GM21360 (cell line): ENCODE measurements around the gene SPAG5.
A peak's percentile ranks its signal among the peaks of the same experiment; 100 is the strongest.
"Not testable (repeated sequence)": the region's sequence is repeated elsewhere in the genome, so short reads cannot be mapped to it uniquely, and the experiment has no call there.

ENCODE experiments used
- ATAC-seq: cut with Tn5 transposase; IDR thresholded peaks from one replicate; pipeline ENCODE4 v1.9.1; 2021; ENCODE audit warnings: mild to moderate bottlenecking, moderate library complexity; ENCODE audit not compliant: unreplicated experiment

The SPAG5 gene

GRCh38 chr17:28610376-28610775 is 11.6 kb upstream of the SPAG5 start:
- no peak for ATAC-seq

- ATAC-seq: not testable (repeated sequence)
Observed at GRCh38 chr17:28604031-28604430, 5.2 kb upstream of the SPAG5 start.

GRCh38 chr17:28599311-28600184 is 723 bp upstream of the SPAG5 start:
- ATAC-seq: peak; percentile 39

GRCh38 chr17:28598389-28598788 is 436 bp downstream of the SPAG5 start:
- ATAC-seq: peak; percentile 4

- ATAC-seq: no peak
Observed at GRCh38 chr17:28597606-28598383, 1.0 kb downstream of the SPAG5 start.

- no peak for ATAC-seq
Observed at GRCh38 chr17:28592260-28592659, 6.6 kb downstream of the SPAG5 start.

GRCh38 chr17:28585851-28586250 is 13.0 kb downstream of the SPAG5 start:
- no peak for ATAC-seq

- no peak for ATAC-seq
Observed at GRCh38 chr17:28584434-28584833, 14.4 kb downstream of the SPAG5 start.

GRCh38 chr17:28582513-28582912 is 16.3 kb downstream of the SPAG5 start:
- no peak for ATAC-seq

GRCh38 chr17:28580959-28581358 is 17.9 kb downstream of the SPAG5 start:
- no peak for ATAC-seq

- ATAC-seq: no peak
Observed at GRCh38 chr17:28579526-28579925, 19.3 kb downstream of the SPAG5 start.

GRCh38 chr17:28578246-28579195 is 20.3 kb downstream of the SPAG5 start:
- ATAC-seq: no peak

GRCh38 chr17:28577466-28577824 is 21.4 kb downstream of the SPAG5 start:
- no peak for ATAC-seq

- peak; percentile 75 for ATAC-seq
Observed at GRCh38 chr17:28576758-28577465, 21.9 kb downstream of the SPAG5 start, which contains the start of gene ALDOC. ALDOC (minus strand) TSS chr17:28576895; CDS start chr17:28575532, 1,363 bp downstream.

GRCh38 chr17:28576016-28576415 is 22.8 kb downstream of the SPAG5 start:
- ATAC-seq: not testable (repeated sequence)

- no peak for ATAC-seq
Observed at GRCh38 chr17:28575126-28575795, 23.6 kb downstream of the SPAG5 start.

GRCh38 chr17:28574526-28574925 is 24.3 kb downstream of the SPAG5 start:
- no peak for ATAC-seq

GRCh38 chr17:28573966-28574480 is 24.8 kb downstream of the SPAG5 start:
- no peak for ATAC-seq

GRCh38 chr17:28573521-28573920 is 25.3 kb downstream of the SPAG5 start:
- no peak for ATAC-seq

- no peak for ATAC-seq
Observed at GRCh38 chr17:28573040-28573380, 25.8 kb downstream of the SPAG5 start.
